Uterus (tissue), 2 donors: Measurements from ENCODE around the gene SPIB.

ENCODE experiments used
- POLR2A ChIP-seq, 2 donors: fragments of 450-650 bp; IDR thresholded peaks; one replicate each; pipeline ENCODE4 v1.6.1; 2016; ENCODE audit warnings: antibody characterized with exemption in 2 of 2, mild to moderate bottlenecking in 1 of 2, moderate library complexity in 1 of 2
- TF ChIP-seq, protein P1 (sequence below), 4 experiments: fragments of 200-600 bp in 2 of 4; fragments of 450-650 bp in 2 of 4; sonication (generic) in 2 of 4; IDR thresholded peaks; one replicate each; pipeline ENCODE4 v1.5.1; 2016 to 2019; ENCODE audit warnings: antibody characterized with exemption in 4 of 4, mild to moderate bottlenecking in 2 of 4, moderate library complexity in 1 of 4

DNA sequence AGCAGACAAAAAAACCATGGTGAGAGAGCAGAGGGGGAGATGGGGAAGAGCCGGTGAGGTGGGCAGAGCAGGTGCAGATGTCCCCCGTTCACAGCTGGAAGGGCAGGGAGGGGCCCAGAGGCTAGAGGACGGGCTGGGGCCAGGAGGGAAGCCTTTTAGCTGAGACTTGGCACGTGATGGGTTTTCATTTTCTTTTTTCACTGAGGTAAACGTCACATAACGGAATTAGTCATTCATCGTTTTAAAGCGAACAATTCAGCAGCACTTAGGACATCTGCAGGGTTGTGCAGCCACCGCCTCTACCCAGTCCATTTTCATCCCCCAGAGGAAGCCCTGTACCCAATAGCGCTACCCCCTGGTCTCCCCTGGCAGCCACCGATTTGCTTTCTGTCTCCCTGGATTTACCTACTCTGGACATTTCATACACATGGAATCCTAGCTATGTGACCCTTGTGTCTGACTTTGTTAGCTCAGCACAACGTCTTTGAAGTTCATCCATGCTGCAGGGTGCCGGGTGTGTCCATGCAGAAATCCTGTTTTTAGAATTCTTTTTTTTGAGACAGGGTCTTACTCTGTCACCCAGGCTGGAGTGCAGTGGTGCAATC lies 41.5 kb downstream of the SPIB start:
- TF ChIP-seq, protein P1, sequence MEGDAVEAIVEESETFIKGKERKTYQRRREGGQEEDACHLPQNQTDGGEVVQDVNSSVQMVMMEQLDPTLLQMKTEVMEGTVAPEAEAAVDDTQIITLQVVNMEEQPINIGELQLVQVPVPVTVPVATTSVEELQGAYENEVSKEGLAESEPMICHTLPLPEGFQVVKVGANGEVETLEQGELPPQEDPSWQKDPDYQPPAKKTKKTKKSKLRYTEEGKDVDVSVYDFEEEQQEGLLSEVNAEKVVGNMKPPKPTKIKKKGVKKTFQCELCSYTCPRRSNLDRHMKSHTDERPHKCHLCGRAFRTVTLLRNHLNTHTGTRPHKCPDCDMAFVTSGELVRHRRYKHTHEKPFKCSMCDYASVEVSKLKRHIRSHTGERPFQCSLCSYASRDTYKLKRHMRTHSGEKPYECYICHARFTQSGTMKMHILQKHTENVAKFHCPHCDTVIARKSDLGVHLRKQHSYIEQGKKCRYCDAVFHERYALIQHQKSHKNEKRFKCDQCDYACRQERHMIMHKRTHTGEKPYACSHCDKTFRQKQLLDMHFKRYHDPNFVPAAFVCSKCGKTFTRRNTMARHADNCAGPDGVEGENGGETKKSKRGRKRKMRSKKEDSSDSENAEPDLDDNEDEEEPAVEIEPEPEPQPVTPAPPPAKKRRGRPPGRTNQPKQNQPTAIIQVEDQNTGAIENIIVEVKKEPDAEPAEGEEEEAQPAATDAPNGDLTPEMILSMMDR (IDR thresholded peaks at IDR 0.05): no peak
- TF ChIP-seq POLR2A (IDR thresholded peaks at IDR 0.05): no peak
